SU-DHL-6 (cell line): ENCODE results near the gene ADPRH.

Source experiments
- CTCF ChIP-seq: fragments of 200-600 bp; sonication (generic); IDR thresholded peaks from one replicate; pipeline ENCODE4 v1.5.1; 2017; ENCODE audit warnings: antibody characterized with exemption, mild to moderate bottlenecking, low read length, moderate library complexity; ENCODE audit not compliant: insufficient read depth, poor library complexity, severe bottlenecking
- EZH2phosphoT487 ChIP-seq: fragments of 200-600 bp; sonication (generic), shearing (Covaris generic); conservative IDR thresholded peaks from 2 replicates; pipeline ENCODE4 v1.6.1; 2018; ENCODE audit warnings: mild to moderate bottlenecking, antibody characterized with exemption, low read length, moderate library complexity, mixed read lengths

- TF ChIP-seq CTCF (no peak), EZH2phosphoT487 (no peak)
These were observed 19.1 kb upstream of the ADPRH start for GRCh38 chr3:119560160-119560559.
